Activated CD4-positive, alpha-beta T cell treated with anti-CD3 and anti-CD28 coated beads, Interleukin-2, amount 10 ng/mL, durations not matched to agents 7 days and 5 days (primary cell): Measurements from ENCODE around the gene RAB31. TPM values are rescaled to one million over a fixed set of nuclear protein-coding genes. Genes with fewer than 3 reads are reported as not detected.

ENCODE experiments used
- CTCF ChIA-PET: fragments of 350-600 bp; sonication (Branson Sonifier 250); formaldehyde crosslinking; loops from one replicate; lab custom pipeline; 2021; ENCODE audit warnings: antibody characterized with exemption; lab: Charles Lee
- POLR2A ChIA-PET: fragments of 350-600 bp; sonication (Branson Sonifier 250); formaldehyde crosslinking; loops from one replicate; lab custom pipeline; 2021; ENCODE audit warnings: antibody characterized with exemption; lab: Charles Lee
- DNase-seq: peaks from one replicate; pipeline ENCODE4 v3.0.0-alpha.2; 2020
- H3K27ac Mint-ChIP-seq: one replicate; pipeline ENCODE4 v1.8.0; 2021; ENCODE audit warnings: mild to moderate bottlenecking, moderate library complexity, mixed read lengths
- H3K27me3 Mint-ChIP-seq: one replicate; pipeline ENCODE4 v1.8.0; 2021; ENCODE audit warnings: mixed read lengths
- H3K36me3 Mint-ChIP-seq: one replicate; pipeline ENCODE4 v1.8.0; 2021; ENCODE audit warnings: low read depth, mixed read lengths
- H3K4me1 Mint-ChIP-seq: one replicate; pipeline ENCODE4 v1.8.0; 2021; ENCODE audit warnings: mixed read lengths
- H3K4me3 Mint-ChIP-seq: one replicate; pipeline ENCODE4 v1.8.0; 2021; ENCODE audit warnings: mild to moderate bottlenecking, moderate library complexity, mixed read lengths
- H3K9me3 Mint-ChIP-seq: one replicate; pipeline ENCODE4 v1.8.0; 2021; ENCODE audit warnings: mixed read lengths
- total RNA-seq, 2 experiments: library from RNA; stranded (reverse); gene quantifications; one replicate each; pipeline ENCODE4 v1.2.3, GENCODE V29; 2021

The RAB31 gene
- total RNA-seq, 2 experiments from 2014 or later, result 0.92 to 1.3 TPM

- Mint-ChIP-seq H3K27ac (no peak overlapping the region), H3K36me3 (no peaks in the 10 kb centered on the region), H3K4me3 (no peak overlapping the region), H3K27me3 (peaks cover 22% of the 10 kb centered on the region), H3K9me3 (no peaks in the 10 kb centered on the region), H3K4me1 (peaks cover 12% of the 10 kb centered on the region)
- ChIA-PET CTCF (no interaction called here), POLR2A (no interaction called here)
- DNase-seq, result no peak
These were observed 25.5 kb upstream of the RAB31 start for GRCh38 chr18:9682572-9682971.

- CTCF ChIA-PET, result no interaction called here
- Mint-ChIP-seq H3K27me3 (peaks cover 22% of the 10 kb centered on the region), H3K27ac (no peak overlapping the region), H3K4me3 (no peak overlapping the region), H3K9me3 (no peaks in the 10 kb centered on the region), H3K36me3 (no peaks in the 10 kb centered on the region), H3K4me1 (peaks cover 12% of the 10 kb centered on the region)
- POLR2A ChIA-PET, result no interaction called here
- DNase-seq, result no peak
These were observed 24.4 kb upstream of the RAB31 start for GRCh38 chr18:9683418-9684396.

GRCh38 chr18:9684881-9685614 is 23.1 kb upstream of the RAB31 start:
- CTCF ChIA-PET, result no interaction called here
- Mint-ChIP-seq H3K4me3 (no peak overlapping the region), H3K27me3 (peaks cover 23% of the 10 kb centered on the region), H3K36me3 (no peaks in the 10 kb centered on the region), H3K4me1 (peaks cover 12% of the 10 kb centered on the region), H3K9me3 (no peaks in the 10 kb centered on the region), H3K27ac (no peak overlapping the region)
- DNase-seq, result no peak
- POLR2A ChIA-PET, result interaction anchor here (0.6 kb wide), 1 partner anchor 273 kb away, joined by 3 read pairs; no protein-coding TSS in a partner anchor

- no peaks in the 10 kb centered on the region for H3K9me3 Mint-ChIP-seq
- no peak overlapping the region for H3K4me3 Mint-ChIP-seq
- H3K27ac Mint-ChIP-seq, result no peak overlapping the region
- H3K36me3 Mint-ChIP-seq, result no peaks in the 10 kb centered on the region
- DNase-seq, result no peak
- CTCF ChIA-PET, result no interaction called here
- H3K27me3 Mint-ChIP-seq, result peaks cover 21% of the 10 kb centered on the region
- peaks cover 12% of the 10 kb centered on the region for H3K4me1 Mint-ChIP-seq
- POLR2A ChIA-PET, result interaction anchor here (0.6 kb wide), 1 partner anchor 273 kb away, joined by 3 read pairs; no protein-coding TSS in a partner anchor
These were observed 22.5 kb upstream of the RAB31 start for GRCh38 chr18:9685615-9685890.

- Mint-ChIP-seq H3K36me3 (no peaks in the 10 kb centered on the region), H3K27me3 (peaks cover 6% of the 10 kb centered on the region), H3K4me3 (no peak overlapping the region), H3K4me1 (peaks cover 12% of the 10 kb centered on the region), H3K27ac (no peak overlapping the region), H3K9me3 (no peaks in the 10 kb centered on the region)
- no peak for DNase-seq
- POLR2A ChIA-PET, result no interaction called here
- CTCF ChIA-PET, result no interaction called here
These were observed 19.9 kb upstream of the RAB31 start for GRCh38 chr18:9688036-9688741.

GRCh38 chr18:9689253-9689652 is 18.8 kb upstream of the RAB31 start:
- Mint-ChIP-seq H3K27me3 (peaks cover 6% of the 10 kb centered on the region), H3K27ac (no peak overlapping the region), H3K36me3 (no peaks in the 10 kb centered on the region), H3K9me3 (no peaks in the 10 kb centered on the region), H3K4me3 (no peak overlapping the region), H3K4me1 (peaks cover 12% of the 10 kb centered on the region)
- ChIA-PET POLR2A (no interaction called here), CTCF (no interaction called here)
- DNase-seq, result no peak

GRCh38 chr18:9690418-9691188 is 17.5 kb upstream of the RAB31 start:
- Mint-ChIP-seq H3K9me3 (no peaks in the 10 kb centered on the region), H3K27me3 (peaks cover 6% of the 10 kb centered on the region), H3K27ac (no peak overlapping the region), H3K4me1 (peaks cover 1% of the 10 kb centered on the region), H3K4me3 (no peak overlapping the region), H3K36me3 (no peaks in the 10 kb centered on the region)
- no peak for DNase-seq
- CTCF ChIA-PET, result interaction anchor here (0.7 kb wide), 1 partner anchor 15 kb away, joined by 5 read pairs; no protein-coding TSS in a partner anchor
- POLR2A ChIA-PET, result no interaction called here

GRCh38 chr18:9691235-9691634 is 16.9 kb upstream of the RAB31 start:
- Mint-ChIP-seq H3K4me3 (no peak overlapping the region), H3K4me1 (peaks cover 8% of the 10 kb centered on the region), H3K36me3 (no peaks in the 10 kb centered on the region), H3K27me3 (peaks cover 6% of the 10 kb centered on the region), H3K9me3 (no peaks in the 10 kb centered on the region), H3K27ac (no peak overlapping the region)
- ChIA-PET CTCF (interaction anchor here (0.7 kb wide), 2 partner anchors 16 to 104 kb away, joined by 5 read pairs; no protein-coding TSS in a partner anchor), POLR2A (no interaction called here)
- no peak for DNase-seq

GRCh38 chr18:9694174-9694573 is 13.9 kb upstream of the RAB31 start:
- no peak overlapping the region for H3K4me3 Mint-ChIP-seq
- no peaks in the 10 kb centered on the region for H3K36me3 Mint-ChIP-seq
- H3K4me1 Mint-ChIP-seq, result peaks cover 11% of the 10 kb centered on the region
- DNase-seq, result no peak
- H3K27me3 Mint-ChIP-seq, result peaks cover 6% of the 10 kb centered on the region
- no peak overlapping the region for H3K27ac Mint-ChIP-seq
- no peaks in the 10 kb centered on the region for H3K9me3 Mint-ChIP-seq
- ChIA-PET CTCF (no interaction called here), POLR2A (no interaction called here)

- ChIA-PET CTCF (no interaction called here), POLR2A (no interaction called here)
- H3K27me3 Mint-ChIP-seq, result peaks cover 5% of the 10 kb centered on the region
- no peak overlapping the region for H3K27ac Mint-ChIP-seq
- no peaks in the 10 kb centered on the region for H3K36me3 Mint-ChIP-seq
- no peak overlapping the region for H3K4me3 Mint-ChIP-seq
- peaks cover 11% of the 10 kb centered on the region for H3K4me1 Mint-ChIP-seq
- no peak for DNase-seq
- no peaks in the 10 kb centered on the region for H3K9me3 Mint-ChIP-seq
These were observed 13.1 kb upstream of the RAB31 start for GRCh38 chr18:9694952-9695495.

- no peaks in the 10 kb centered on the region for H3K9me3 Mint-ChIP-seq
- H3K36me3 Mint-ChIP-seq, result no peaks in the 10 kb centered on the region
- CTCF ChIA-PET, result no interaction called here
- no peak for DNase-seq
- H3K27me3 Mint-ChIP-seq, result peaks cover 5% of the 10 kb centered on the region
- no peak overlapping the region for H3K27ac Mint-ChIP-seq
- H3K4me1 Mint-ChIP-seq, result peaks cover 11% of the 10 kb centered on the region
- H3K4me3 Mint-ChIP-seq, result no peak overlapping the region
- POLR2A ChIA-PET, result no interaction called here
These were observed 12.5 kb upstream of the RAB31 start for GRCh38 chr18:9695605-9696004.

GRCh38 chr18:9696112-9696511 is 12.0 kb upstream of the RAB31 start:
- CTCF ChIA-PET, result no interaction called here
- Mint-ChIP-seq H3K27me3 (peaks cover 5% of the 10 kb centered on the region), H3K36me3 (no peaks in the 10 kb centered on the region), H3K9me3 (no peaks in the 10 kb centered on the region), H3K4me1 (peaks cover 11% of the 10 kb centered on the region), H3K4me3 (no peak overlapping the region), H3K27ac (no peak overlapping the region)
- POLR2A ChIA-PET, result no interaction called here
- no peak for DNase-seq
